ENCODE data around the gene CECR2.

CECR2 gene

GRCh38 chr22:17369439-17370025 is at the start of gene CECR2:
CECR2 (plus strand) TSS chr22:17369460; CDS start chr22:17369784, 324 bp downstream.
- DNase-seq: no peak

- no peak for DNase-seq
Observed at GRCh38 chr22:17319546-17319945, 49.7 kb upstream of the CECR2 start.

GRCh38 chr22:17322511-17322910 is 46.7 kb upstream of the CECR2 start:
- DNase-seq: no peak

- no peak for DNase-seq
Observed at GRCh38 chr22:17331690-17332089, 37.6 kb upstream of the CECR2 start.

- DNase-seq: no peak
Observed at GRCh38 chr22:17332109-17332800, 37.0 kb upstream of the CECR2 start.

- DNase-seq: no peak
Observed at GRCh38 chr22:17334059-17334458, 35.2 kb upstream of the CECR2 start.

- no peak for DNase-seq
Observed at GRCh38 chr22:17334983-17335382, 34.3 kb upstream of the CECR2 start.

GRCh38 chr22:17336061-17336460 is 33.2 kb upstream of the CECR2 start:
- DNase-seq: no peak

GRCh38 chr22:17337639-17338038 is 31.6 kb upstream of the CECR2 start:
- no peak for DNase-seq

GRCh38 chr22:17339095-17339693 is 30.1 kb upstream of the CECR2 start:
- DNase-seq: no peak

- DNase-seq: no peak
Observed at GRCh38 chr22:17342361-17342760, 26.9 kb upstream of the CECR2 start.

GRCh38 chr22:17343766-17344165 is 25.5 kb upstream of the CECR2 start:
- no peak for DNase-seq

- no peak for DNase-seq
Observed at GRCh38 chr22:17346578-17346977, 22.7 kb upstream of the CECR2 start.

- DNase-seq: no peak
Observed at GRCh38 chr22:17347724-17348123, 21.5 kb upstream of the CECR2 start.

GRCh38 chr22:17348464-17349103 is 20.7 kb upstream of the CECR2 start:
- no peak for DNase-seq

- DNase-seq: no peak
Observed at GRCh38 chr22:17349172-17349571, 20.1 kb upstream of the CECR2 start.

GRCh38 chr22:17350292-17350691 is 19.0 kb upstream of the CECR2 start:
- DNase-seq: no peak

GRCh38 chr22:17352798-17353197 is 16.5 kb upstream of the CECR2 start:
- DNase-seq: no peak

GRCh38 chr22:17357688-17358087 is 11.6 kb upstream of the CECR2 start:
- DNase-seq: no peak

- no peak for DNase-seq
Observed at GRCh38 chr22:17358415-17358814, 10.8 kb upstream of the CECR2 start.

- DNase-seq: no peak
Observed at GRCh38 chr22:17359501-17359900, 9.8 kb upstream of the CECR2 start.

GRCh38 chr22:17366329-17366728 is 2.9 kb upstream of the CECR2 start:
- no peak for DNase-seq

GRCh38 chr22:17366830-17367229 is 2.4 kb upstream of the CECR2 start:
- no peak for DNase-seq

- DNase-seq: no peak
Observed at GRCh38 chr22:17368144-17368543, 1.1 kb upstream of the CECR2 start.

All from NCI-H1417 treated with DMSO at 0.1 percent for 48 hours (cell line).